Muscle of arm (tissue), 12 donors: ENCODE measurements around the gene KDM3A. TPM values are rescaled to one million over a fixed set of nuclear protein-coding genes. Genes with fewer than 3 reads are reported as not detected.
A peak's percentile ranks its signal among the peaks of the same experiment; 100 is the strongest.

Source experiments
- DNase-seq: peaks from one replicate; pipeline ENCODE4 v3.0.0-alpha.2; 2013
- polyA plus RNA-seq, 12 donors: library from polyadenylated mRNA; unstranded; fragments of 120-200 nt; gene quantifications; one replicate each; pipeline ENCODE4 v1.2.1, GENCODE V29; 2013; ENCODE audit not compliant: insufficient read length in 12 of 12

The KDM3A gene
- polyA plus RNA-seq, 12 donors, result 42.4 to 82.7 (median 61.6) TPM; not detected in 1

DNA sequence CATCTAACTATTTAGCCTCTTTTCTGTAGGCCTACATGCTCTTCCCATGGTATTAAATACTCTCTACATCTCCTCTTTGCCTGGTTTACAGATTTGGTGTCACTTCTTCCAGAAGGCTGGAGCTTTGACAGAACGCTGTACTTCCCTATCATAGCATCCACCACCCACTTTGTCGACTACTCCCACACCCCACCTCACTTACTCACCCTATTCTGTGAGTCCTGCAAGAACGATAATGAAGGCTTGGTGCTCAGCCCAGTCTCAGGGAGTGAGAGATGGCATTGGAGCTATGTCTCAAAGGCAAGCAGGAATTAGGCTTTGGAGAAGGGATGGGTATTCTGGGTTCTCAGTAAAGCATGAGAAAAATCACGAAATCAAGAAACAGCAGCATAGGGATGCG is 20.3 kb upstream of the KDM3A start:
- no peak for DNase-seq

DNA sequence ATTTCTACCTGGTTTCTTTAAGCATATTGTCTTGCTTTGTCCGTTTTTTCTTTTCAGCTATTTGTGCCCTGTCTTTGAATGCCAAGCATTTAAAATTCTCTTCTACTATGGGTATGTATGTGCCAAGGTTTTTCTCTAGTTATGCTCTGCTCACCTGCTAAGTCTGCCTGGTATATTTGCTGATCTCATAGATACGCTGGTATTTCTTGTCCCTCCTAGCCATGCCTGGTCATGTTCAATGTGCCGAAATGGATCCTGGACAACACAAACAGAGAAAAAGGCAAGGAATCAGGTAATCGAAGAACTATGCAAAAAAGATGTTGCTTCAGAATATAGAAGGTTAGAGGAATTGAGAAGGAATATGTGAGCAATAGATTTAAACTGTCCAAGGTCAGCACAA is 14.9 kb upstream of the KDM3A start:
- no peak for DNase-seq

DNA sequence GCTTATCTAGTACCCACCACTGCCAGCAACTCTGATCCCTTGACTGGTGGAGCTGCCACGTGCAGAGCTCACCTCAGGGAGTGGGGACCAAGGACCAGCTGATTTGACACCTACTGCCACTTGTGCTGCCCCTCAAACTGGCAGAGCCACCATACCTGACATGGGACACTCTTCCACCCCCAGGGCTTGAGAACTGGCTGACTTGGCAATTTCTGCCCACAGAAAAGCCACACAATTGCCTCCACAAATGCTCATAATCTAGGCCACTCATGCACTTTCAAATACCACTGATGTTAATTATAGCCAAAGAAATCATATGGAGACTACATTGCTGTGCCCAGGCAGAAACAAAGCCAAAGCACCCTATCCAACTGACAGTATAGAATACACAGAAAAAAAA is 11.8 kb upstream of the KDM3A start:
- no peak for DNase-seq

GRCh38 chr2:86430368-86430767 is 10.8 kb upstream of the KDM3A start:
- DNase-seq, result no peak

DNA sequence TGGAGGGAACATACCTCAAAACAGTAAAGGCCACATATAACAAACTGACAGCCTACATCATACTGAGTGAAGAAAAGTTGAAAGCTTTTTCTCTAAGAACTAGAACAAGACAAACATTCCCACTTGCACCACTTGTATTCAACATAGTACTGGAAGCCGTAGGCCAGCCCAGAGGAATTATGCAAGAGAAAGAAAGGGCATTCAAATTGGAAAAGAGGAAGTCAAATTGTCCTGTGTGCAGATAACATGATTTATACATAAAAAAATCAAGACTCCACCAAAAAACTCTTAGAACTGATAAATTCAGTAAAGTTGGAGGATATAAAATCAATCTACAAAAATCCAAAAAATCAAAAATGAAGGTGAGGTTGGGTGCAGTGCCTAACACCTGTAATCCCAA is 8.0 kb upstream of the KDM3A start:
- DNase-seq, result no peak

DNA sequence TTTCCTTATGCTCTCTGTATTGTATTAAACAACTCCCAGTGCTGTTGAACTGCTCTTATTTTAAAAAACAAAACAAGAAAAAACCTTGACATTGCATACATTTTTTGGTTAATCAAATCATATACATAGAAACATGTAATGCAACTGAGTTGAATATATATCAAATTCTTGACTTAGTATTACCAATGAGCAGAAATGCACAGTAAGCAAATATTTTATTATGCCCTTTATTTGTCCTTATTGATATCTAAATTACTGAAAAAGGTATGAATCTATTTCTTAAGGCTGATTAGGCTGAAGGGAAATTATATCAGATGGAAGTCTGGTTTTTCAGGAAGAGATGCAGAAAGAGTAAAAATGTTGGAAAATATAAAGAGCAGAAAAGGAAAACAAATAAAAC is 6.9 kb upstream of the KDM3A start:
- DNase-seq, result no peak

DNA sequence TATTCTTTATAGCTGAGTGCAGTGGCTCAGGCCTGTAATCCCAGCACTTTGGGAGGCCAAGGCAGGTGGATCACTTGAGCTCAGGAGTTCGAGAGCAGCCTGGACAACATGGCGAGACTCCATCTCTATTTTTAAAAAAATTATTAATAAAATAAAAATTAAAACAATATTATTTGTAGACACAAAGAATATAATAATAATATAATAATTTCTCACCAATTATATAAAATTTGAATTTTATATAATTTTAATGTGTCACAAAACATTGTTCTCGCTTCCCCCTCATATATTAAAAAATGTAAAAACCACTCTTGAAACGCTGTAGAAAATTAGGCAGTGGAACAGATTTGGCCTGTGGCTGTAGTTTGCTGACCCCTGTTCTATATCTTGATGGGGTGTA is 5.6 kb upstream of the KDM3A start:
- no peak for DNase-seq

DNA sequence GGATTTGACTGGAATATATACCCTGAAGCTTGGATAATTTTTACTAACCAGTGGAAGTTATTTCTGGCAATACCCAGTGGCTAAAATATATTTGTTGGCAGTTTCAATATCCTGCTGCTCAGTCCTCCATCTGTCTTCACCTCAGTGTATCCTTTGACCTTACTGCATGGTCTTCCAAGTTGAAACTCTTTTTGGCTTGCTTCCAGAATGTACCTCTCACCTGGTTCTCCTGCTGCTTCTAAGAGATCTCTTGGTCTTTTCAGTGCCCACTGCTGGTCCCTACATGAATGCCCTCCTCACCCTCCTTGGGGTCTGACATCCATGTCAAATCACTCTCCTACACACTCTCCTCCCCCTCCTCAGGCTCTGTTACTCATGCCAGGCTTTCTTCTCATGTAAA is 4.8 kb upstream of the KDM3A start:
- no peak for DNase-seq

- no peak for DNase-seq
These were observed 1.1 kb upstream of the KDM3A start for GRCh38 chr2:86439879-86440630.

- no peak for DNase-seq
These were observed 266 bp downstream of the KDM3A start for GRCh38 chr2:86441392-86441881.

DNA sequence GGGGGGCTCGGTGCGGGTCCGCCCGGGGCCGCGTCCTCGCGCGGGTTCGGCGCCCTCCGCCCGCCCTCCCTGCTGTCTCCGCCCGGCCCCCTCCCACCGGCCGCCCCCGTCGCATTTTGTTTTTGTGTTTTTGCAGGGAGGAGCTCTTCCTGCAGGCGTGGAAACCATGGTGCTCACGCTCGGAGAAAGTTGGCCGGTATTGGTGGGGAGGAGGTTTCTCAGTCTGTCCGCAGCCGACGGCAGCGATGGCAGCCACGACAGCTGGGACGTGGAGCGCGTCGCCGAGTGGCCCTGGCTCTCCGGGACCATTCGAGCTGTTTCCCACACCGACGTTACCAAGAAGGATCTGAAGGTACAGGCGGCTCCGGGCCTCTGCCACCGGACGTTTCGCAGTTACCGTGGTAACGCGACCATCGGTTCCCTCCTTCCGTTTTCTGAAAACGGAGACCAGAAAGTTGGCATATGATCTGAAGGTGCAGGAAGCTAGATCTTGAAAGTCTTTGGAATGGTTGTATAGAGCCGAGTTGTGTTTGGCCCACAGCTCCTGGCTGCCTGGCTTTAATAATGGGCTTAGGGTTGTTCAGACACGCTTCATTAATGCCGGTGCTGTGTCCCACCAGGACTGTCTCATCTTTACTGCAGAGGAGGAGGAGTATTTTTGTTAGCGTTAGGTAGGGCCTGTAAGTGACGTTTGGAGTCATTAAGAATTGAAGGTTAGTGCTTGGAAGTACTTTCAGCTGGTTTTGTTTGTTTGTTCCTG is 891 bp downstream of the KDM3A start:
- DNase-seq, result peak; percentile 81

DNA sequence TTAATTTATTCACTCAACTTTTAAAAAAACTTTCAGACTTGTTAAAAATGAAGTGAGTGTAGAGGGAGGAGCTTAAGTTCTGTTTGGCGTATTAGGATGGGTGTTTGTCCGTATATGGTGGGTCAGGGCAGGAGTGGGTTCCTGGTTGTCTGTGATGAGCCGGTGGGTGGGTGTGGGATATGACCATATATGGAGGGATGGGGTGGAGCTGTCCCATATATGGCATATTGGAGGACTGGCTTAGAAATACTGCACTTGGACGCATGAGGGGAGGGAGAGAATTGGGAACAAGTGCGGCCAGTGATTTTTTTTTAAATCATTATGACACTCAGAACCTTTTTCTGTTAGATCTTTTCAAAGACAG is 1.5 kb downstream of the KDM3A start:
- peak; percentile 90 for DNase-seq

- DNase-seq, result peak; percentile 35
These were observed 2.6 kb downstream of the KDM3A start for GRCh38 chr2:86443631-86444350.

GRCh38 chr2:86445436-86445835 is 4.3 kb downstream of the KDM3A start:
- DNase-seq, result no peak

DNA sequence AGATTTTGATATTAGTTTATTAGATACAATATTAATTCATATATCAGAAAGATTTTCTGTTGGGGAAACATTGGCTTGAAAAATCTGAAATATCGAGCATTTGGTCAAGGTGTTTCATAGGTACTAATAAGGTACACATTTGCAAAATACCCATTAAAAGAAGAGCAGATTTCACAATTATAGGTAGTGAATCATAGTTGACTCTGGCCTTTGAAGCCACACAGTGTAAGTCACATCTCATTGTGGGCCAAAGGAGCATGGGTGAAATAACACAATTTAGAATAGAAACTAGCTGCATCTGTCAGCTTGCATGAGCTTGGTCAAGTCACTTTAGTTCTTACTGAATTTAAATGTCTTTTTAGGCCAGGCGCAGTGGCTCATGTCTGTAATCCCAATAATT is 4.9 kb downstream of the KDM3A start:
- DNase-seq, result no peak

DNA sequence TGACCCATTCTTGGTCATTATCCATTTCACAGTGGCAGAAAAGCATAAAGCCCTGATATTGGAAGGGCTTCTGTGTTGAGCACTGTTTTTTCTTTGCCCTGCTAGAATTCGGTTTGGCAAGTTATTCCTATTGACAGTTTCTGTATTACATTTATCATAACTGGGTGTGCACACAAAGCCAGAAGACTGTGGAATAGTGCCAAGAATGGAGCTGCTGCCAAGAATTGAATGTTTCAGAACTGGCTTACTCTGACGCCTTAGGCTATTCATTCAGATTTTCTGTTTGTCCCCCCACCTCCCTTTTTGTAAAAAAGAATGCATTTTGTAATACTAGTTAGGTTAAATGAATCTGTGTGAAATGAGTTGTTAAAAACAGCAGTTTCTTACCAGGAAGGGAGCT is 12.7 kb downstream of the KDM3A start:
- DNase-seq, result peak; percentile 79

DNA sequence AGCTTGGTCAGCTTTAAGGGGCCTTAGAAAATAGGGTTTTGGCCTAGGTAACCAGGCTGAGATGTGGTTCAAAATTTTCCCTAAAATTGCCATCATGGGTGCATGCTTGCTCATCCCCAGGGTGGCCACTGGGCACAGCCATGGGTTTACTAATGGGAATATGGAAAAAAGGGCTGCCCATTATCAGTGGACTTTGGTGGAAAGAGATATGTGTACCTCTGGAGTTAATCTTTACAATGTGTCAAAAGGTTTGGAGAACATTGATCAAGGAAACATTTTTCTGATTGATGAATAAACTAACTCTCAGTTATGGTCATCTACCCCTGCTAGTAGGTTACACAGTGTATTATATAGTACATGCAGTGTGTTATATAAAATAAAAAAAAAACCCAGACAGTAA is 13.1 kb downstream of the KDM3A start:
- no peak for DNase-seq

DNA sequence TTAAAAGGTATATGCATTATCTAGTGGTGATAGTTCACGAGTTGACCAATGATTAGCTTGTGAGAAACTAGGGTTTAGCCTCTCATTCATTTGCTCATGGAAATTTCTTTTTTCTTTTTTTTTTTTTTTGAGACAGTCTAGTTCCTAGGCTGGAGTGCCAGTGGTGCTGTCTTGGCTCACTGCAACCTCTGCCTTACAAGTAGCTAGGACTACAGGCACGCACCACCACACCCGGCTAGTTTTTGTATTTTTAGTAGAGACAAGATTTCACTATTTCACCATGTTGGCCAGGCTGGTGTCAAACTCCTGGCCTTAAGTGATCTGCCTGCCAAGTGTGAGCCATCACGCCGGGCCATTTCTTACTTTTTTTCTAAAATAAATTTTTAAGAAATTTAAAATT is 14.0 kb downstream of the KDM3A start:
- DNase-seq, result no peak

DNA sequence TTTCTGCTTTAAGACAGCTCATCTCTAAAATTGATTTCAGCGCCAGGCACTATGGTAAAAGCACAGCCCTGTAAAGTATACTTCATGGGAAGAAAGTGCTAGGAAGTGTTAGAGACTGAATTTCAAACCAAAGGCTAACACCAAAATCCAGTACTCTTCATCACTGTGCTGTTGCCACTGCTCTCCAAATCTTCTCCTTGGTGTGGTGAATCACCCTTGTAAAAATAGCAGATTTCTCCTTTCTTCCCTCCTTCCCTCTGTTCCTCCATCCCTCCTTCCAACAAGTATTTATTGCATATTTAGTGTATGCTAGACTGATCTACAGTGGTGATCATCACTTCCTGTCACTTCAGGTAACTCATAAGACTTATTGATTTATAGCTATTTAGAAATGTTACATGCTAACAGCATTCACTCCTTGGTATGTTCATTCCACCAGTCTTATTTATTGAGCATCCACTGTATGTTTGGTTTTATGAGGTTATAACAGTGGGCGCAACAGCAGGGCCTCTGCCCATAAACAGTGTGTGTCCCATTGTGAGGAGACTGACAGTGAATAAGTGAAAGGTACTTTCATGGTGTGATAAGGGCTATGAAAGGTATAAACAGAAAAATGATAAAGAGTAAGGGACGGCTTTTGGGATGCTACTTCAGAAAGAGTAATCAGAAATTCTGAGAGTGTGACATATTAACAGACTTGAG is 20.0 kb downstream of the KDM3A start:
- DNase-seq, result no peak

- DNase-seq, result peak; percentile 70
These were observed 23.5 kb downstream of the KDM3A start for GRCh38 chr2:86464652-86465051.

GRCh38 chr2:86466306-86466705 is 25.1 kb downstream of the KDM3A start:
- DNase-seq, result peak; percentile 29
